KMS-11 (cell line): ENCODE measurements around the gene BRD3OS.

Experiments used
- H2AFZ ChIP-seq: fragments of 200-600 bp; sonication (generic); 2 replicates; pipeline ENCODE4 v1.6.1; 2016; ENCODE audit warnings: antibody characterized with exemption, mixed run types, low read depth
- H3K27ac ChIP-seq: fragments of 200-600 bp; sonication (generic); 2 replicates; pipeline ENCODE4 v1.6.1; 2016; ENCODE audit warnings: mild to moderate bottlenecking, mixed run types
- H3K27me3 ChIP-seq: fragments of 200-600 bp; sonication (generic); 2 replicates; pipeline ENCODE4 v1.6.1; 2017; ENCODE audit warnings: mild to moderate bottlenecking, low read depth, mixed run types, moderate library complexity; ENCODE audit not compliant: insufficient read depth
- H3K36me3 ChIP-seq: fragments of 200-600 bp; sonication (generic); 2 replicates; pipeline ENCODE4 v1.6.1; 2017; ENCODE audit warnings: mild to moderate bottlenecking, mixed run types; ENCODE audit not compliant: insufficient read depth
- H3K4me1 ChIP-seq: fragments of 200-600 bp; sonication (generic); 2 replicates; pipeline ENCODE4 v1.6.1; 2016; ENCODE audit warnings: mild to moderate bottlenecking, low read depth, mixed run types; ENCODE audit not compliant: poor library complexity, severe bottlenecking
- H3K4me2 ChIP-seq: fragments of 200-600 bp; sonication (generic); 2 replicates; pipeline ENCODE4 v1.7.0; 2016; ENCODE audit warnings: mild to moderate bottlenecking, mixed run types
- H3K4me3 ChIP-seq: fragments of 200-600 bp; sonication (generic); IDR thresholded peaks from 2 replicates; pipeline ENCODE4 v1.6.1; 2017; ENCODE audit warnings: low read depth, low read length, mixed read lengths; ENCODE audit not compliant: insufficient read depth
- H3K79me2 ChIP-seq: fragments of 200-600 bp; sonication (generic); 2 replicates; pipeline ENCODE4 v1.6.1; 2016; ENCODE audit warnings: low read depth, mixed run types; ENCODE audit not compliant: insufficient read depth
- H3K9ac ChIP-seq: fragments of 200-600 bp; sonication (generic); 2 replicates; pipeline ENCODE4 v1.6.1; 2016; ENCODE audit warnings: mild to moderate bottlenecking, mixed run types
- H4K20me1 ChIP-seq: fragments of 200-600 bp; sonication (generic); 2 replicates; pipeline ENCODE4 v1.6.1; 2016; ENCODE audit warnings: mild to moderate bottlenecking, mixed run types; ENCODE audit not compliant: insufficient read depth
- TF ChIP-seq, protein P1 (sequence below): fragments of 200-600 bp; sonication (generic); conservative IDR thresholded peaks from 2 replicates; pipeline ENCODE4 v1.6.1; 2017; ENCODE audit warnings: low read depth, mild to moderate bottlenecking, antibody characterized with exemption, low read length, moderate library complexity, mixed read lengths

Gene BRD3OS

DNA sequence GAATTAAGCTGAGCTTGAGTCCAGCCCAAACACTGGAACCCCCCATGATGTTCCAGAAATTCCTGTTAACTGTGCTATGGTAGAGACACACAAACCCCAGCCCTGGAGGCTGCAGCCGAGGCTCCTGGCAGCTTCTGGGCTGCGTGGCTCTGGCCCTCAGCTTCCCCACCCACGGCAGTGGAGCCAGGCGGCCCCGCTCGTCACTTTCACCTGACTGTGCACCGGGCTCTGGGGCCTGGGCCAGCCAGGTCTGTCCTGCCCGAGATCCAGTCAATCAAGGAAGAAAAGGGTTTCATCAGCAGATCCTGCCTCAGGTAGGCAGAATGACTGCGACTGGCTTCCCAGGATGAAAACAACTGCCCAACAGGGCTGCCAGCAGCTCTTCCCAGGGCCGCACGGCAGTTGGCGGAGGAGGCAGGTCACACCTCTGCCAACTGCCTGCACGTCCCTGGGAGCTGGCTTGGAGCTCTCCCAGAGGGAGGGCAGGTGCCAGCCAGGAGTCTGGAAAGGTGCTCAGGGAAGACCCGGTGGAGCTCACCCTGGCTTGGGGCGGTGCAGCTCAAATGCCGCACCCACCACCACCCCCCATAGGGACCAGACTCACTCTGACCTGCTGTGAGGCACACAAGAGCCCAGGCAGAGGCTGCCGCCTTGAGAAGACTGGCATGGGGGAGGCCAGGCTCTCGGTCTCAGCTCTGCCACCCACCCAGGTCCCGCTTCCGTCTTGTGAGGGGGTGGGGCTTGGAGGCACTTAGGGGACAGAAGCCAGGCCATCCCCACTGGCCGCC is 21.8 kb downstream of the BRD3OS start:
- no peak overlapping the region for H3K4me3 ChIP-seq
- H3K4me2 ChIP-seq = no peak overlapping the region
- no peak overlapping the region for H3K9ac ChIP-seq
- TF ChIP-seq, protein P1, sequence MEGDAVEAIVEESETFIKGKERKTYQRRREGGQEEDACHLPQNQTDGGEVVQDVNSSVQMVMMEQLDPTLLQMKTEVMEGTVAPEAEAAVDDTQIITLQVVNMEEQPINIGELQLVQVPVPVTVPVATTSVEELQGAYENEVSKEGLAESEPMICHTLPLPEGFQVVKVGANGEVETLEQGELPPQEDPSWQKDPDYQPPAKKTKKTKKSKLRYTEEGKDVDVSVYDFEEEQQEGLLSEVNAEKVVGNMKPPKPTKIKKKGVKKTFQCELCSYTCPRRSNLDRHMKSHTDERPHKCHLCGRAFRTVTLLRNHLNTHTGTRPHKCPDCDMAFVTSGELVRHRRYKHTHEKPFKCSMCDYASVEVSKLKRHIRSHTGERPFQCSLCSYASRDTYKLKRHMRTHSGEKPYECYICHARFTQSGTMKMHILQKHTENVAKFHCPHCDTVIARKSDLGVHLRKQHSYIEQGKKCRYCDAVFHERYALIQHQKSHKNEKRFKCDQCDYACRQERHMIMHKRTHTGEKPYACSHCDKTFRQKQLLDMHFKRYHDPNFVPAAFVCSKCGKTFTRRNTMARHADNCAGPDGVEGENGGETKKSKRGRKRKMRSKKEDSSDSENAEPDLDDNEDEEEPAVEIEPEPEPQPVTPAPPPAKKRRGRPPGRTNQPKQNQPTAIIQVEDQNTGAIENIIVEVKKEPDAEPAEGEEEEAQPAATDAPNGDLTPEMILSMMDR = no peak
- H3K79me2 ChIP-seq = no peaks in the 10 kb centered on the region
- H3K36me3 ChIP-seq = no peaks in the 10 kb centered on the region
- H3K4me1 ChIP-seq = no peaks in the 10 kb centered on the region
- H3K27me3 ChIP-seq = no peaks in the 10 kb centered on the region
- no peak overlapping the region for H3K27ac ChIP-seq
- H4K20me1 ChIP-seq = no peaks in the 10 kb centered on the region
- no peak overlapping the region for H2AFZ ChIP-seq

DNA sequence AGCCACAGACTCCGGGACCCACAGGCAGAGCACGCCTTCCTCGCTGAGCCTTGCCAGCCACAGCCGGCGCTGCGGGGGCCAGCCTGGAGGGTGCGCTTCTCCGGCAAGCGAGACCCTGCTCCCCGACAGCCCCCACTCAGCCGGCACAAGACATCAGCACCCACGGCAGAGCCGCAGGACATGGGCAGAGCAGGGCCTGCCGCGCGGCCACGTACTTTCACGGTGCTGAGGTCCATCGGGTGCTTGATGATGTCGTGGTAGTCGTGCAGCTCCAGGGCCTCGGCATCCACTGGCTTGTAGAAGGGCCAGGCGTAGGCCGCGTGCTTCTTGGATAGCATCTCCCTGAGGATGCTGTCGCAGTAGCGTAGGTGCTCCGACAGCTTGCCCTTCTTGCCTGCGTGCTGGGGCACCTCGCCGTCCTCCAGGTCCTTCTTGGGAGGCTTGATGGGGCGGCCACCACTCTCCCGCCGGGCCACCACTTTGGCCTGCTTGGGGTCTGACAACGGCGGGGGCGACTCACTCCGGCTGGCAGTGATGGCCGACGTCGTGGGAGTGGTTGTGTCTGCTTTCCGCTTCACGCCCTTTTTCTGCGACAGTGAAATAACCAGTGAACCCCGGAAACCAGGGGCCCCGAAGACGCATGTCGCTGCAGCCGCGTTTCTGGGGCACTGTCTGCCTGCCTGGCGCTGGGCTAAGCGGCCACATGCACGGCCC is 22.7 kb downstream of the BRD3OS start:
- H3K27me3 ChIP-seq = no peaks in the 10 kb centered on the region
- no peak overlapping the region for H3K4me2 ChIP-seq
- no peaks in the 10 kb centered on the region for H4K20me1 ChIP-seq
- no peak overlapping the region for H3K9ac ChIP-seq
- H3K36me3 ChIP-seq = no peaks in the 10 kb centered on the region
- no peaks in the 10 kb centered on the region for H3K4me1 ChIP-seq
- no peak overlapping the region for H3K4me3 ChIP-seq
- TF ChIP-seq, protein P1 = no peak
- no peaks in the 10 kb centered on the region for H3K79me2 ChIP-seq
- no peak overlapping the region for H2AFZ ChIP-seq
- H3K27ac ChIP-seq = no peak overlapping the region

DNA sequence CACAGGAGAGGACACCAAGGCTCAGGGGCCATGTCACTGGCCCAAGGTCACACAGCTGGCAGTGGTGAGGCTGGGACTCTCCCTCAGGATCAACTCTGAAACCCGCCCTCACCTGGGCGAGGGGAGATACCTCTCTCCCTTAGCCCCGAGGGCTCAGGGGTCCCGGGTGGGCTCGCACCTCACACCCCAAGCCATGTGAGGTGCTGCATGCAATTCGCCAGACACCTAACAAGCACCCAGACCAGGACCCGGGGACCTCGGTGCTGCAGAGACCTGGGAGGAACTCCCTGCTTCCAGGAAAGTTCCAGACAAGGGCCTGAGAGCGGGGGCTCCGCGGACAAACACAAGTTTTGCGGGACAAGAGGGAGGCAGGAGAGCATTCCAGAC is 23.3 kb downstream of the BRD3OS start:
- no peaks in the 10 kb centered on the region for H4K20me1 ChIP-seq
- TF ChIP-seq, protein P1 = no peak
- no peak overlapping the region for H3K27ac ChIP-seq

DNA sequence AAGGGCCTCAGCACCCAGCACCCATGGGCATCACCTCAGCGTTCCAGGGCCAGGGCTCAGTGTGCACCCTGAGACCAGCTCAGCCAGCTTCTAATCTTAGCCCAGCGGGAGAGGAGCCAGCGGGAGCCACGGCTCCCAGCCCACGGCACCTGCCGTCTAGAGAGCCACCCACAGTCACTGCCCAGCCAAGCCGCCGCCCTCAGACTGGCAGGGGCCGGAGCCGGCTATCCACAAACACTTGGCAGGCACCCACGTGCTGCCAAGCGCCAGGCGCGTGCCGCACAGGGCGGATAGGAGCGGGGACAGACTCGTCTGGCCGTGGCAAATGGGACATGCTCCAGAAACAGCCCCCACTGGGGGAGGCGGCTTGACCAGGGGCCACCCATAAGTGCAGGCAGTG is 24.0 kb downstream of the BRD3OS start:
- H2AFZ ChIP-seq = no peak overlapping the region
- no peaks in the 10 kb centered on the region for H3K4me1 ChIP-seq
- H3K4me2 ChIP-seq = no peak overlapping the region
- H3K4me3 ChIP-seq = no peak overlapping the region
- H3K9ac ChIP-seq = no peak overlapping the region
- H4K20me1 ChIP-seq = no peaks in the 10 kb centered on the region
- H3K79me2 ChIP-seq = no peaks in the 10 kb centered on the region
- no peaks in the 10 kb centered on the region for H3K27me3 ChIP-seq
- no peaks in the 10 kb centered on the region for H3K36me3 ChIP-seq
- TF ChIP-seq, protein P1 = no peak
- H3K27ac ChIP-seq = no peak overlapping the region

More for the DNA sequence above, 23.3 kb downstream of the BRD3OS start:
- Histone ChIP-seq H3K4me2 (no peak overlapping the region), H3K4me3 (no peak overlapping the region), H2AFZ (no peak overlapping the region), H3K4me1 (no peaks in the 10 kb centered on the region), H3K9ac (no peak overlapping the region), H3K79me2 (no peaks in the 10 kb centered on the region), H3K27me3 (no peaks in the 10 kb centered on the region), H3K36me3 (no peaks in the 10 kb centered on the region)
